GM12865 (cell line): ENCODE results near the gene BAG5.

Experiments used
- DNase-seq: peaks from one replicate; pipeline ENCODE4 v3.0.0; 2010; ENCODE audit warnings: low read depth
- H3K4me3 ChIP-seq: 2 replicates; pipeline ENCODE4 v1.5.1; 2011; ENCODE audit warnings: mild to moderate bottlenecking, low read depth, low read length, control low read depth
- TF ChIP-seq, protein P1 (sequence below): IDR thresholded peaks from 2 replicates; pipeline ENCODE4 v1.5.1; 2011; ENCODE audit warnings: low read length, control low read depth, low read depth, inconsistent platforms; ENCODE audit not compliant: insufficient read depth; ENCODE audit errors: missing control alignments

Gene BAG5

DNA sequence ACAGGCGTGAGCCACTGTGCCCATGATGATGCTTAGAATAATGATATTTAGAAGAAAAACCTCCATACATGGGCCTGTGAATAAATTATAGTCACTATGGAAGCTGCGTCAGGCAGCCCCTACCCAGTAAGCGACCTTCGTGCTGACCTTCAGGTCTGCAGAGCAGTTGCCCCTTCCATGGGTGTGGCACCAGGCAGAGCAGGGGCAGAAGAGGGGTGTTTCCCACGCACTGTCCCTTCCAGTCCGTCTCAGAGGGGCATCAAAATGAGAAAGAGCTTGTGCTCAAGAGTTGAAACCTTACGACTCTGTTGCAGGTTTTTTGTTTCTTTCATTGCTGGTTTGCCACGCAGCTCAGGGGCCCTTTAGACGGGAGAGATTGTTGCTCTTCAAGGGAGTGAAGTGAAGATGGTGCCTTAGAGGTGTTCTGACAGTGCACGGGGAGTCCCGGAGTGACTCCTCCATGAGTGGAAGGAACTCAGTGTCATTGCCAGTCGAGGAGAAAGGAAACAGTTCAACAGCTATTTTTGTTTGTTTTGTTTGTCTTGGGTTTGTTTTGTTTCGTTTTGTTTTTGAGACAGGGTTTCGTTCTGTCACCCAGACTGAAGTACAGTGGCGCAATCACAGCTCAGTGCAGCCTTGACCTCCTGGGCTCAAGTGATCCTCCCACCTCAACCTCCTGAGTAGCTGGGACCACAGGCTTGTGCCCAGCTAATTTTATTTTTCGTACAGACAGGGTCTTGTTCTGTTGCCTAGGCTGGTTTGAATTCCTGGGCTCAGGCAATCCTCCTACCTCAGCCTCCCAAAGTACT, 53.7 kb downstream of the BAG5 start:
- H3K4me3 ChIP-seq: no peak overlapping the region
- TF ChIP-seq, protein P1, sequence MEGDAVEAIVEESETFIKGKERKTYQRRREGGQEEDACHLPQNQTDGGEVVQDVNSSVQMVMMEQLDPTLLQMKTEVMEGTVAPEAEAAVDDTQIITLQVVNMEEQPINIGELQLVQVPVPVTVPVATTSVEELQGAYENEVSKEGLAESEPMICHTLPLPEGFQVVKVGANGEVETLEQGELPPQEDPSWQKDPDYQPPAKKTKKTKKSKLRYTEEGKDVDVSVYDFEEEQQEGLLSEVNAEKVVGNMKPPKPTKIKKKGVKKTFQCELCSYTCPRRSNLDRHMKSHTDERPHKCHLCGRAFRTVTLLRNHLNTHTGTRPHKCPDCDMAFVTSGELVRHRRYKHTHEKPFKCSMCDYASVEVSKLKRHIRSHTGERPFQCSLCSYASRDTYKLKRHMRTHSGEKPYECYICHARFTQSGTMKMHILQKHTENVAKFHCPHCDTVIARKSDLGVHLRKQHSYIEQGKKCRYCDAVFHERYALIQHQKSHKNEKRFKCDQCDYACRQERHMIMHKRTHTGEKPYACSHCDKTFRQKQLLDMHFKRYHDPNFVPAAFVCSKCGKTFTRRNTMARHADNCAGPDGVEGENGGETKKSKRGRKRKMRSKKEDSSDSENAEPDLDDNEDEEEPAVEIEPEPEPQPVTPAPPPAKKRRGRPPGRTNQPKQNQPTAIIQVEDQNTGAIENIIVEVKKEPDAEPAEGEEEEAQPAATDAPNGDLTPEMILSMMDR: no peak
- no peak for DNase-seq

DNA sequence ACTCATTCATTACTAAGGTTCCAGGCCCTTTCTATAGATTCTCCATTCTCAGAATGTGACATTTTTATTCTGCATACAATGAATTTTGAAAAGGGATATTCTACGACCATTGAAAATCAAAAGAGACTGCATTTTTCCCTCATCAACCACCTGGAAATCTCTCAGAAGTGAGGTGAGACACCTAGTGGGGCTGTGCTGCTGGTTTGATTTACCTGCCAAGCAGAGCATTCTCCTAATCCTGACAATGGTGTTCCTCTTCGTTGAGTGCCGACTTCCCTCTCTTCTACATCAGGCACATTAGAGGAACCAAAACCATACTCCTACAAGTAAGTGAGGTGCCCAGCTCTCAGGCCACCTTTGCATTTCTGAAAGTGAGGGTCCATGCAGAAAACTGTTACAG, 54.7 kb downstream of the BAG5 start:
- no peak for DNase-seq
- TF ChIP-seq, protein P1: no peak

More for the DNA sequence above, 54.7 kb downstream of the BAG5 start:
- H3K4me3 ChIP-seq: no peak overlapping the region
